Tibial artery (tissue), 4 donors: ENCODE data around the gene OSBPL1A.
A peak's percentile ranks its signal among the peaks of the same experiment; 100 is the strongest.

Experiments used
- DNase-seq, 2 donors: peaks; one replicate each; pipeline ENCODE4 v3.0.0-alpha.2; 2019
- H3K27ac ChIP-seq, 2 donors: fragments of 200-600 bp; sonication (generic) in 1 of 2; 1 replicate in 1 of 2; 2 replicates in 1 of 2; pipeline ENCODE4 v1.5.1; 2018 to 2019; ENCODE audit warnings: mild to moderate bottlenecking in 1 of 2
- H3K27me3 ChIP-seq, 2 donors: fragments of 200-600 bp; sonication (generic) in 1 of 2; one replicate each; pipeline versions ENCODE4 v1.5.1 to v1.6.0; 2016 to 2019
- H3K36me3 ChIP-seq, 3 donors: fragments of 200-600 bp; sonication (generic) in 2 of 3; one replicate each; pipeline ENCODE4 v1.5.1; 2016 to 2019; ENCODE audit warnings: mild to moderate bottlenecking in 2 of 3
- H3K4me1 ChIP-seq, 4 donors: fragments of 200-600 bp; sonication (generic) in 2 of 4; 1 replicate in 3 of 4; 2 replicates in 1 of 4; pipeline ENCODE4 v1.5.1; 2016 to 2019
- H3K4me3 ChIP-seq, 2 donors: fragments of 200-600 bp; sonication (generic) in 1 of 2; 1 replicate in 1 of 2; 2 replicates in 1 of 2; pipeline ENCODE4 v1.5.1; 2018 to 2019; ENCODE audit warnings: mild to moderate bottlenecking in 2 of 2
- H3K9me3 ChIP-seq, 3 donors: fragments of 200-600 bp; sonication (generic) in 1 of 3; one replicate each; pipeline ENCODE4 v1.5.1; 2016 to 2019
- CTCF ChIP-seq, 2 experiments: fragments of 200-600 bp in 1 of 2; fragments of 450-650 bp in 1 of 2; IDR thresholded peaks; one replicate each; pipeline ENCODE4 v1.5.1; 2017 to 2019; ENCODE audit warnings: antibody characterized with exemption in 2 of 2, mild to moderate bottlenecking in 1 of 2, moderate library complexity in 1 of 2
- intact Hi-C: fragments of 100-400 bp; cut with DNase I; formaldehyde crosslinking; loops from one replicate; pipeline ENCODE4 v1.15.0; 2023; ENCODE audit warnings: low total_unique reads

OSBPL1A gene

DNA sequence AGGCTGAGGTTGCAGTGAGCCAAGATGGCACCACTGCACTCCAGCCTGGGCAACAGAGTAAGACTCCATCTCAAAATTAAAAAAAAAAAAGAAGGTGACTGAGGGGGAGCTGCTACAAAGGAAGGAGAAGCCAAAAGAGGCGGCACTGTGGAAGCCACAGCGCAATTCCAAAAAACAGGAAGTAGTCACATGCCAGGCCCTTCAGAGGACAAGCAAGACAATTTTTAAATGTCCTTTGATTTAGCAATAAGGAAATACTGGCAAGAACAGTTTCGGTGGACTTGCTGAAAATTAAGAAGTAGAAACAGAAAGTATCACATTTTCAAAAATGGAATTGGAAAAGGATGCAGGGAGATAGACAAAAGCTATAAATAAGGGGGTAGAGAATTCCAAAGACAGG, 122.8 kb downstream of the OSBPL1A start:
- H3K4me1 ChIP-seq, result peaks cover 0 to 33% (median 19%) of the 10 kb centered on the region in 4 donors
- no peak for TF ChIP-seq CTCF (IDR thresholded peaks at IDR 0.05)
- H3K4me3 ChIP-seq, result no peak overlapping the region
- H3K36me3 ChIP-seq, result no peaks in the 10 kb centered on the region
- peak in 1 of 2 donors; percentile 48 for DNase-seq
- H3K27me3 ChIP-seq, result no peaks in the 10 kb centered on the region
- intact Hi-C loops, result loop anchor here (5.0 kb wide), 2 partner anchors 63 to 98 kb away; no protein-coding TSS in a partner anchor
- no peaks in the 10 kb centered on the region for H3K9me3 ChIP-seq
- H3K27ac ChIP-seq, result peak overlapping the region; percentile 20 to 54

GRCh38 chr18:24273596-24273995, 124.0 kb downstream of the OSBPL1A start:
- no peak overlapping the region for H3K4me3 ChIP-seq
- no peaks in the 10 kb centered on the region for H3K36me3 ChIP-seq
- H3K27ac ChIP-seq, result no peak overlapping the region
- no peaks in the 10 kb centered on the region for H3K9me3 ChIP-seq
- no peaks in the 10 kb centered on the region for H3K27me3 ChIP-seq
- H3K4me1 ChIP-seq, result peaks cover 0 to 40% (median 20%) of the 10 kb centered on the region in 4 donors
- intact Hi-C loops, result loop anchor here (5.0 kb wide), 2 partner anchors 61 to 96 kb away; no protein-coding TSS in a partner anchor
- DNase-seq, result no peak
- TF ChIP-seq CTCF (IDR thresholded peaks at IDR 0.05), result no peak

DNA sequence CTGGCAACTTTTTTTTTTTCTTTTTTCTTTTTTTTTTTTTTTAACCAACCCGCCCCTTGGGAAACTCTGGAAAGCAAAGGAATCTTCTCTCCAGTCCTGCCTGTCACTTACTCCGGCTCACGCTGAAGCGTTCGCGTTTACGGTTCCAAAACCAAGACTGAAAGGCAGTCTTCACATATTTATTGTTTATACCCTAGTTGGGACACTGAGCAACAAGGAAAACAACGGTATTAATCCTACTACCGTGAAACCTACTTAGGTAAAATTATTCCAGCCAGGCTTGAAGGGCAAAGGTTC, 125.4 kb downstream of the OSBPL1A start:
- DNase-seq, result no peak
- Histone ChIP-seq H3K27me3 (no peaks in the 10 kb centered on the region), H3K4me1 (peaks cover 0 to 40% (median 20%) of the 10 kb centered on the region in 4 donors), H3K27ac (peak overlapping the region; percentile 85 to 88), H3K9me3 (no peaks in the 10 kb centered on the region), H3K36me3 (peaks cover 0 to 4% (median 0%) of the 10 kb centered on the region in 3 donors), H3K4me3 (peak overlapping the region; percentile 87 to 90)
- intact Hi-C loops, result loop anchor here (5.0 kb wide), 2 partner anchors 60 to 95 kb away; no protein-coding TSS in a partner anchor
- peak in 1 of 2 experiments; percentile 10 for TF ChIP-seq CTCF (IDR thresholded peaks at IDR 0.05)

DNA sequence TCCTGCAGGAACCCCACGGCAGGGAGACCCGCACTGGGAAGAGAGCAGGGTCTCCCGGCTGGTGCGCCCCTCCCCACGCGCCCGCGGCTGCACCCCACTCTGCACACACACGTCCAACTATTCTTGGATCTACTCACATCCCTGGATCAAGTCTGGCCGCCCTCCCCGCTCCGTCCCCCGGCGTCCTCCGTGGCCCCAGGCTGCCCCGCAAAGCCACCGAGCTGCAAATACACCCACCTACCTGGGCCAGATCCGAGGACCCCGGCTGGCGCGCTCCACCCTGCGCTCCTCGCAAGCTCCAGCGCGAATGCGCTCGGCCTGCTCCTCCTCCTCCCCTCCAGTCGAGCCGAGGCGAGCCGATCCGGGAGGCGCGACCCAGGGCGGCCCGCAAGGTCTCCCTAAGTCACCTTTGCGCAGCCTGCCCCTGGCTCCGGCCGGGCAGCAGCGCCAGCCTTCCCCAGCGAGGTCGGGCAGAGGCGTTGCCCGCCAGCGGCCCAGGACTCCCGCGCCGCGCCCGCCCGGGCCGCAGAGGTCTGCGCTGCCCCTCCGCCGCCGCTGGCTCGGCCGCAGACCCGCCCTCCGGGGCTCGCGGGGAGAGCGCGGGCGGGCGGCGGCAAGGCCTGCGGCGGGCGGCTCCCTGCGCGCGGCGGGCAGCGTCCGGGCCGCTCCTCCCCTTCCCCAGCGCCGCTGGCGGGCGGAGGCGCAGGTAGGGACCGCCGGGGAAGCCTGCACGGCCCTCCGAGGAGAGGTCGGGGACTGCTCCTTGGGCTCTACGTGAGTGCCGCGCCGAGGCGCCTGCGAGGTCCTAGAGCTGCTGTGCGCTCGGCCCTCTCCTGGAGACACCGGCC, 126.0 kb downstream of the OSBPL1A start:
- H3K4me3 ChIP-seq, result peak overlapping the region; percentile 87 to 90
- H3K9me3 ChIP-seq, result no peaks in the 10 kb centered on the region
- peak in 1 of 2 experiments; percentile 10 for TF ChIP-seq CTCF (IDR thresholded peaks at IDR 0.05)
- H3K4me1 ChIP-seq, result peaks cover 0 to 40% (median 20%) of the 10 kb centered on the region in 4 donors
- no peaks in the 10 kb centered on the region for H3K27me3 ChIP-seq
- H3K27ac ChIP-seq, result peak overlapping the region; percentile 85 to 88
- H3K36me3 ChIP-seq, result peaks cover 0 to 8% (median 0%) of the 10 kb centered on the region in 3 donors
- DNase-seq, result peak; percentile 67 to 88
- intact Hi-C loops, result loop anchor here (5.0 kb wide), 2 partner anchors 59 to 94 kb away; no protein-coding TSS in a partner anchor

DNA sequence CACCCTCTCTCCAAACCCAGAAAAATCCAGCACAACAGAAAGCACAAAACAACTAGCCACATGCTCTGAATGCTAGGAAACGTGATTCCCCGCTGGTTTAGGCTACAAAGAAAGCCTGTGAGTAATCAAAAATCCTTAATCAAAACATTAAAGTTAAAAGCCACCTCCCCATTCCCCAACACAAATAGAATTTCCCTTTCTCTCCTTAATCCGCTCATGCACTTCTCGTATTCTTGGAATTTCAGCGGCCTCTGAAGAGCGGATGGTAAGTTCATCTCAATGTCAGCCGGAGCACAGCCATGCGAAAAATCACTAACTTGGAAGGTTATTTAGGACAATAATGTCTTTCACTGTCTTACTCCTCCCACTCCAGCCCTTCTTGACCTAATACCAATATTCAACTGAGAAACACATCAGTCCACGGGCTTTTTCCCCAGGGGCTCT, 126.7 kb downstream of the OSBPL1A start:
- Histone ChIP-seq H3K4me1 (peaks cover 0 to 40% (median 20%) of the 10 kb centered on the region in 4 donors), H3K9me3 (no peaks in the 10 kb centered on the region), H3K36me3 (peaks cover 0 to 8% (median 0%) of the 10 kb centered on the region in 3 donors), H3K4me3 (peak overlapping the region; percentile 87 to 90), H3K27me3 (no peaks in the 10 kb centered on the region), H3K27ac (peak overlapping the region; percentile 85 to 88)
- intact Hi-C loops, result loop anchor here (5.0 kb wide), 2 partner anchors 59 to 94 kb away; no protein-coding TSS in a partner anchor
- DNase-seq, result no peak
- no peak for TF ChIP-seq CTCF (IDR thresholded peaks at IDR 0.05)
